Endothelial cell of umbilical vein (primary cell): ENCODE measurements around the gene SPEF1. TPM values are rescaled to one million over a fixed set of nuclear protein-coding genes. Genes with fewer than 3 reads are reported as not detected.

Source experiments
- BruUV-seq: library from RNA; stranded (reverse); fragments of 400-500 nt; replicated peaks from 2 replicates; lab custom pipeline; 2021; lab: Mats Ljungman, UMichigan
- CTCF ChIA-PET: fragments of 300-600, 350-600 bp; sonication (Branson Sonifier 250); formaldehyde crosslinking; loops from one replicate; lab custom pipeline; 2021; ENCODE audit warnings: antibody characterized with exemption, inconsistent platforms; lab: Charles Lee
- POLR2A ChIA-PET: fragments of 300-600, 350-600 bp; sonication (Branson Sonifier 250); formaldehyde crosslinking; loops from one replicate; lab custom pipeline; 2021; ENCODE audit warnings: antibody characterized with exemption, inconsistent platforms; lab: Charles Lee
- DNase-seq: peaks from one replicate; pipeline ENCODE4 v3.0.0-alpha.2; 2011; ENCODE audit warnings: low read depth, low spot score
- FAIRE-seq: peaks from 2 replicates; lab custom pipeline; 2011; peaks lifted over from hg19 to GRCh38; lab: Jason Lieb, UNC
- H2AFZ ChIP-seq: 2 replicates; pipeline ENCODE4 v1.6.0; 2012; ENCODE audit warnings: low read depth, low read length, control low read depth, inconsistent platforms
- H3K27ac ChIP-seq: 2 replicates; pipeline ENCODE4 v1.5.1; 2011; ENCODE audit warnings: low read depth, mild to moderate bottlenecking, control low read depth, low read length, moderate library complexity; ENCODE audit not compliant: insufficient read depth
- H3K27me3 ChIP-seq, 2 experiments: 2 replicates each; pipeline versions ENCODE4 v1.6.0 to v1.6.1; 2011; ENCODE audit warnings: low read length in 2 of 2, mixed read lengths in 1 of 2; ENCODE audit not compliant: control insufficient read depth in 2 of 2, insufficient read depth in 2 of 2
- H3K36me3 ChIP-seq, 2 experiments: 2 replicates in 1 of 2; 3 replicates in 1 of 2; pipeline ENCODE4 v1.5.1; 2011; ENCODE audit warnings: low read length in 2 of 2, mild to moderate bottlenecking in 1 of 2, moderate library complexity in 1 of 2; ENCODE audit not compliant: control insufficient read depth in 2 of 2, insufficient read depth in 2 of 2; ENCODE audit errors: extremely low read depth in 1 of 2
- H3K4me1 ChIP-seq: 3 replicates; pipeline ENCODE4 v1.5.1; 2011; ENCODE audit warnings: mild to moderate bottlenecking, low read length; ENCODE audit not compliant: control insufficient read depth, insufficient read depth; ENCODE audit errors: extremely low read depth
- H3K4me2 ChIP-seq: 2 replicates; pipeline ENCODE4 v1.6.1; 2011; ENCODE audit warnings: low read length, control low read depth, mixed read lengths; ENCODE audit not compliant: insufficient read depth
- H3K4me3 ChIP-seq, 3 experiments: fragments of 200-600 bp in 1 of 3; sonication (generic), shearing (Covaris generic) in 1 of 3; replicated peaks in 1 of 3; 2 replicates each; pipeline ENCODE4 v1.5.1; 2011 to 2016; ENCODE audit warnings: control low read depth in 3 of 3, low read length in 3 of 3, mild to moderate bottlenecking in 2 of 3, inconsistent platforms in 1 of 3, low read depth in 1 of 3, moderate library complexity in 1 of 3; ENCODE audit not compliant: insufficient read depth in 1 of 3
- H3K79me2 ChIP-seq: 2 replicates; pipeline ENCODE4 v1.6.0; 2012; ENCODE audit warnings: low read length, inconsistent platforms; ENCODE audit not compliant: control insufficient read depth, insufficient read depth
- H3K9ac ChIP-seq: replicated peaks from 2 replicates; pipeline ENCODE3; 2011; ENCODE audit warnings: low read length, control low read depth; ENCODE audit not compliant: insufficient read depth; ENCODE audit errors: extremely low read depth
- H3K9me1 ChIP-seq: replicated peaks from 3 replicates; pipeline ENCODE4 v1.6.0; 2011; ENCODE audit warnings: mild to moderate bottlenecking, low read length; ENCODE audit not compliant: control insufficient read depth, insufficient read depth; ENCODE audit errors: extremely low read depth
- H3K9me3 ChIP-seq: replicated peaks from 2 replicates; pipeline ENCODE4 v1.5.1; 2012; ENCODE audit warnings: low read length, inconsistent platforms; ENCODE audit not compliant: control insufficient read depth, insufficient read depth
- H4K20me1 ChIP-seq: replicated peaks from 2 replicates; pipeline ENCODE3; 2011; ENCODE audit warnings: mild to moderate bottlenecking, low read length; ENCODE audit not compliant: control insufficient read depth, insufficient read depth; ENCODE audit errors: extremely low read depth
- EZH2 ChIP-seq: IDR thresholded peaks from 2 replicates; pipeline ENCODE4 v1.6.1; 2012; ENCODE audit warnings: borderline replicate concordance, low read depth, mild to moderate bottlenecking, moderate library complexity, low read length, inconsistent platforms; ENCODE audit not compliant: severe bottlenecking
- FOS ChIP-seq: IDR thresholded peaks from 2 replicates; pipeline ENCODE4 v1.6.1; 2011; ENCODE audit warnings: mild to moderate bottlenecking, low read length, moderate library complexity, borderline replicate concordance; ENCODE audit not compliant: insufficient read depth
- GATA2 ChIP-seq: IDR thresholded peaks from 2 replicates; pipeline ENCODE4 v1.7.0; 2011; ENCODE audit warnings: low read depth, mild to moderate bottlenecking, moderate library complexity, mixed read lengths, low read length; ENCODE audit not compliant: insufficient read length, insufficient read depth
- JUN ChIP-seq: IDR thresholded peaks from 2 replicates; pipeline ENCODE4 v1.6.1; 2011; ENCODE audit warnings: borderline replicate concordance, low read depth; ENCODE audit not compliant: insufficient read length, insufficient read depth
- MYC ChIP-seq: IDR thresholded peaks from one replicate; pipeline ENCODE4 v1.6.1; 2011; ENCODE audit warnings: mild to moderate bottlenecking, low read depth, low read length
- POLR2A ChIP-seq: IDR thresholded peaks from 2 replicates; pipeline ENCODE4 v1.6.1; 2012; ENCODE audit warnings: low read depth, mild to moderate bottlenecking, control low read depth, low read length
- POLR2AphosphoS5 ChIP-seq: IDR thresholded peaks from 2 replicates; pipeline ENCODE4 v1.6.1; 2012; ENCODE audit warnings: low read depth, mild to moderate bottlenecking, control low read depth, low read length, moderate library complexity; ENCODE audit not compliant: insufficient read depth
- dilution Hi-C: fragments of 300-500 bp; cut with MboI; formaldehyde crosslinking; loops from one replicate; pipeline ENCODE4 v1.15.0; 2019; ENCODE audit warnings: low sequenced_read_pairs; ENCODE audit not compliant: extremely low pct_ligation_motif_present
- intact Hi-C: fragments of 100-400 bp; cut with micrococcal nuclease; formaldehyde crosslinking; loops from one replicate; pipeline ENCODE4 v1.10.0; 2022
- polyA plus RNA-seq, 4 experiments: library from polyadenylated mRNA; depleted of rRNA in 3 of 4; stranded (reverse) in 3 of 4; unstranded in 1 of 4; fragments of >200 nt; gene quantifications; 2 replicates each; pipeline versions ENCODE4 v1.2.1 to v1.2.3, GENCODE V29; 2011 to 2012; ENCODE audit warnings: missing spikeins in 1 of 4
- total RNA-seq: library from RNA; stranded (reverse); gene quantifications from 2 replicates; pipeline ENCODE4 v1.2.3, GENCODE V29; 2021
- TF ChIP-seq, protein P1 (sequence below): IDR thresholded peaks from 2 replicates; pipeline ENCODE4 v1.6.1; 2011; ENCODE audit not compliant: insufficient read depth, insufficient read length
- TF ChIP-seq, protein P2 (sequence below), 2 donors: IDR thresholded peaks; 1 replicate in 1 of 2; 2 replicates in 1 of 2; pipeline ENCODE4 v1.5.1; 2011; ENCODE audit warnings: low read length in 2 of 2, mild to moderate bottlenecking in 2 of 2, moderate library complexity in 2 of 2, control low read depth in 1 of 2, inconsistent platforms in 1 of 2, low read depth in 1 of 2; ENCODE audit not compliant: insufficient read depth in 1 of 2; ENCODE audit errors: extremely low read depth in 1 of 2

Gene SPEF1
- total and polyA plus RNA-seq, 2 donors (not counting 3 experiments of a cell fraction or from before 2014, with no cell fraction given) = 0.07 to 0.44 TPM

DNA sequence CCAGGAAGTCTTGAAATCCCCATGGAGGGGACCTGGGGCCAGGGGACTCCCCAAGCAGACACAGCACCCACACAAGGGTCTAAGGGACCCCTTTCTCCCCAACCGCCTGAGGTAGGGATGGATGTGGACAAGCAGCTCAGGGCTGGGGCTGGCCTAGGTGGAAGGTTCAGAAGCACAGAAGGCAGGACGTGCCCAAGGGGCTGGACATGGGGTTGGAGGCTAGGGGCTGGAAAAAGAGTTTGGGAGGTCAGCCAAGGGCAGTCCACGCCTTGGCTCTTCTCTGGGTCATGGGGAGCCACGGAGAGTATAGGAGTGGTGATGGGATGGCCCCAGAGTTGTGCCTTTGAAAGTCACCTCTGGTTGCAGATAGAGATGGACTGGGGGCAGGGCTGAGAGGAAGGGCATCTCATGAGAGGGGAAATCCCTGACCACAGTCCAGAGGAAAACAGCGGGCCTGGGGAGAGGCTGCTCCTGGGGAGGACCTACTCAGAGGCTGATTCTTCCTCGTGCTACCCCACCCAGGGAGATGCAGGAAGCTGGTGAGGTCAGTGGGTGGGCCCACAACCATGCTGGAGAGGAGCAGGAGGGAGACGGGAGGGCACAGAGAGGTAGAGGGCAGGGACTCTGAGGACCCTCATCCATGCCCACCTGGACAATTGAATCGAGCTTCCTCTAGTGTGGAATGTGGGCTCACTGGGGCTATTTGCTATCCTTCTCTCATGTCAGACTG is 51.3 kb downstream of the SPEF1 start:
- FAIRE-seq = no peak
- H3K9ac ChIP-seq = no peak overlapping the region
- no peaks in the 10 kb centered on the region for H3K79me2 ChIP-seq
- no peaks in the 10 kb centered on the region for H3K9me3 ChIP-seq
- no peaks in the 10 kb centered on the region for H3K36me3 ChIP-seq
- H3K4me3 ChIP-seq = no peak overlapping the region
- no peaks in the 10 kb centered on the region for H4K20me1 ChIP-seq
- no peak overlapping the region for H3K27ac ChIP-seq
- TF ChIP-seq, protein P1, sequence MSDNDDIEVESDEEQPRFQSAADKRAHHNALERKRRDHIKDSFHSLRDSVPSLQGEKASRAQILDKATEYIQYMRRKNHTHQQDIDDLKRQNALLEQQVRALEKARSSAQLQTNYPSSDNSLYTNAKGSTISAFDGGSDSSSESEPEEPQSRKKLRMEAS = no peak
- no peak for TF ChIP-seq POLR2A
- no peak for TF ChIP-seq MYC
- TF ChIP-seq, protein P2, sequence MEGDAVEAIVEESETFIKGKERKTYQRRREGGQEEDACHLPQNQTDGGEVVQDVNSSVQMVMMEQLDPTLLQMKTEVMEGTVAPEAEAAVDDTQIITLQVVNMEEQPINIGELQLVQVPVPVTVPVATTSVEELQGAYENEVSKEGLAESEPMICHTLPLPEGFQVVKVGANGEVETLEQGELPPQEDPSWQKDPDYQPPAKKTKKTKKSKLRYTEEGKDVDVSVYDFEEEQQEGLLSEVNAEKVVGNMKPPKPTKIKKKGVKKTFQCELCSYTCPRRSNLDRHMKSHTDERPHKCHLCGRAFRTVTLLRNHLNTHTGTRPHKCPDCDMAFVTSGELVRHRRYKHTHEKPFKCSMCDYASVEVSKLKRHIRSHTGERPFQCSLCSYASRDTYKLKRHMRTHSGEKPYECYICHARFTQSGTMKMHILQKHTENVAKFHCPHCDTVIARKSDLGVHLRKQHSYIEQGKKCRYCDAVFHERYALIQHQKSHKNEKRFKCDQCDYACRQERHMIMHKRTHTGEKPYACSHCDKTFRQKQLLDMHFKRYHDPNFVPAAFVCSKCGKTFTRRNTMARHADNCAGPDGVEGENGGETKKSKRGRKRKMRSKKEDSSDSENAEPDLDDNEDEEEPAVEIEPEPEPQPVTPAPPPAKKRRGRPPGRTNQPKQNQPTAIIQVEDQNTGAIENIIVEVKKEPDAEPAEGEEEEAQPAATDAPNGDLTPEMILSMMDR (IDR thresholded peaks at IDR 0.05; ENCODE audit: extremely low read depth in 1 of 2, insufficient read depth in 1 of 2, low read depth in 1 of 2, low read length in 2 of 2) = no peak
- no peak for TF ChIP-seq POLR2AphosphoS5
- TF ChIP-seq FOS = no peak
- TF ChIP-seq EZH2 = no peak
- no peak for TF ChIP-seq GATA2
- TF ChIP-seq JUN = no peak
- H2AFZ ChIP-seq = no peak overlapping the region
- H3K4me1 ChIP-seq = no peaks in the 10 kb centered on the region
- DNase-seq = no peak
- H3K27me3 ChIP-seq = peaks cover 10% of the 10 kb centered on the region in 2 experiments
- intact Hi-C loops = no loop called here
- dilution Hi-C loops = no loop called here
- H3K9me1 ChIP-seq = no peaks in the 10 kb centered on the region
- ChIA-PET POLR2A (no interaction called here), CTCF (interaction anchor here (0.9 to 7.2 kb wide), 6 partner anchors 12 to 53 kb away, joined by 3 to 40 read pairs (median 6); no protein-coding TSS in a partner anchor)
- H3K4me2 ChIP-seq = no peak overlapping the region
- BruUV-seq = no TSS peak
